HG02981 (cell line): ENCODE data around the gene NANP.

Source experiments
- ATAC-seq: cut with Tn5 transposase; IDR thresholded peaks from one replicate; pipeline ENCODE4 v1.9.1; 2021; ENCODE audit warnings: mild to moderate bottlenecking, moderate library complexity; ENCODE audit not compliant: unreplicated experiment

The NANP gene

DNA sequence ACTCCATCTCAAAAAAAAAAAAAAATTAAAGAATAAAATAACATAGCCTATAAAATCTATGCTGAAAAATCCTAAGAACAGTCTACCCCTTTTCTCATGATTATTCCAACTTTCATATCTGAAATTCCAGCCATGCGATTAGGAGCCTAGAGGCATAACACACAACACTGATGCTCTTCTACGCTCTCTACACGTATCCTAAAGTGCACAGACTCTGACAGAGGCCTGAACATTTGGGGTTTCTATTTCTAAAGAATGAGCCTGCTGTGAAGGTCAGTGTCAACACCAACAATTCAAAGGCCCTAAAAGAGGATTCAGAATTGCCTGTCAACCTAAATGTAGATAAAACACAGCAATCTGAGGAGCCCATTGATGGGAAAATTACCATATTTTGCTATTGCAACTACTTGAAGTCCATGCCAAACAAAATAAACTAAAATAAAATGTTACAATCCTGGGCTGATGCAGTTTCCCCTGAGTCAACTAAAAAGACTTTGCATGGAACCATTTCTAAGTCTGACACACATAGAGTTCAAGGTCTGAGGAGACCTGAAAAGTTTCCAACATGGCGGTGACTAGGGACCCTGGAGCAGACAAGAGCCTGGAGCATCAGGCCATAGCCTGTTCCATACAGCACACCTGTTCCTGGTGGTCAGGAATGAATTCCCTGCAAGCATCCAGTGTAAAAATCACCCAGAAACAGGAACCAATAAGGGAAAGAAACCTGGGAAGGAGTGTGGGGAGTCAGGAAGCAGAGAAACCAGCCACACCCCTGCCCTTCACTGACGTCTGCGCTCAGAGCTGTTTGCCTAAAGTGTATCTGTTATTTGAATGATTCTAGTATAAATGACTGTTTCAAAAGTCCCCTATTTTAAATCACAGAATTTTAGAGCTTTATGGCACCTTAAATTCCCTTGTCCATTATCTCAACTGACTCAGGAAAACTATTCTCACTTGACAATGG is 50.2 kb downstream of the NANP start:
- no peak for ATAC-seq

DNA sequence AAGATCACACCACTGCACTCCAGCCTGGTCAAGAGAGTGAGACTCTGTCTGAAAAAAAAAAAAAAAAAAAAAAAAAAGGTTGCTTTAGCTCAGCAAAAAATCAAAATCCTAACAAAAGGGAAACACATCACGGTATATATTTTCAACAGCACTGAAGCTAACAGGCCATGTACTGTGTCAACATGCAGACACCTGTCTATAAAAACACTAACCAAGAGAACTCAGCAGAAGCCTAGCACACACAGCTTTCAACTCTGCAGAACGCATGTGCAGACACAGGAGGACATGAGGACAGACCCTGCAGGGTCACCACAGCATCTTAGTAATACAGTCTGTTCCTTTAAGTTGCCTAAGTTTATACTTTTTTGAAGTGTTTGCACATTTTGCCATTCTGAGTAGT is 52.0 kb downstream of the NANP start:
- ATAC-seq, result no peak

DNA sequence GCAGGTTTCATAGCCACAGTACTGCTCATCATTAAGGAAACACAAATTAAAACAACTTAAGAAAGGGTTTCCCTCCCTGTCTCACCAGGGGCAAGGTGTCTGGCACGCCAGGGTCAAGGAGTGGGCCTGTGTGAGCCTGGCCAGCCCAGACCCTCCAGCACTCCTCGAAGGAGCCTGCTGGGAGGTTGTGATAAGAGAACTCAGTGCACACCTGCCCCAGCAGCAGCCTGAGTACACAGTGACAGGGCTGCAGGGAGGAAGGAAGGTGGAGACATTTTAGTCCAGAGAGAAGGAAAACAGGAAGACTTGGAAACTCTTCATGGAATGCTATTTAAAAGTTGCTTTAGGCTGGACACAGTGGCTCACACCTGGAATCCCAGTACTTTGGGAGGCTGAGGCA is 52.6 kb downstream of the NANP start:
- ATAC-seq, result no peak

DNA sequence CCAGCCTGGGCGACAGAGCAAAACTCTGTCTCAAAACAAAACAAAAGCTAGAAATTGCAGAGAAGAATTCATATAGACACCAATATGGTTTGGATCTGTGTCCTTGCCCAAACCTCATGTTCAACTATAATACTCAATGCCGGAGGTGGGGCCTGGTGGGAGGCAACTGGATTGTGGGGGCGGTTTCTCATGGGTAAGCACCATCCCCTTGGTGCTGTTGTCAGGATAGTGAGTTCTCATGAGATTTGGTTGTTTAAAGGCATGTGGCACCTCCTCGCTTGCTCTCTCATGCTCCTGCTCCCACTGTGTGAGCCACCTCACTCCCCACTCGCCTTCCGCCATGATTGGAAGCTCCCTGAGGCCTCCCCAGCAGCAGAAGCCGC is 53.7 kb downstream of the NANP start:
- no peak for ATAC-seq

DNA sequence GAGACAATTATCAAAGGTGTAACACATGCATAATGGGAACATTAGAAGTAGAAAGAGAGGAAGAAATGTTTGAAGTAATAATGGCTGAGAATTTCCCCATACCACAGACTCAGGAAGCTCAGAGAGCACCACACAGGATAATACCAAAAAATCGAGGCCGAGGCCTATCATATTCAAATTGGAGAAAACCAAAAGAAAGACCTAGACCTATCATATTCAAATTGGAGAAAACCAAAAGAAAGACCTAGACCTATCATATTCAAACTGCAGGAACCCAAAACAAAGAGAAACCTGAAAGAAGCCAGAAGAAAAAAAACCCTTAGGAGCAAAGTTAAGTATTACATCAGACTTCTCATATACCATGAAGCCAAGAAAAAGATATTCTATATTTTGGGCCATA is 56.5 kb downstream of the NANP start:
- no peak for ATAC-seq

DNA sequence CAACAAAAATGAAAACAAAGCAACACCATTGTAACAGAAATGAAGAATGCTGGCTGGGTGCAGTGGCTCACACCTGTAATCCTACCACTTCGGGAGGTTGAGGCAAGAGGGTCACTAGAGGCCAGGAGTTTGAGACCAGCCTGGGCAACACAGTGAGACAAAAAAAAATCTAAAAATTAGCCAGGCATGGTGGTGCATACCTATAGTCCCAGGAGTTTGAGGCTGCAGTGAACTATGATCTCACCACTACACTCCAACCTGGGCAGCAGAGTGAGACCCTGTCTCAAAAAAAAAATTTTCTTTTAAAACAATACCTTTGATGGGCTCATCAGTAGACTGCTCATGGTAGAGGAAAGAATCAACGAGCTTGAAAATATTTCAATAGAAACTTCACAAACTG is 57.0 kb downstream of the NANP start:
- ATAC-seq, result no peak

DNA sequence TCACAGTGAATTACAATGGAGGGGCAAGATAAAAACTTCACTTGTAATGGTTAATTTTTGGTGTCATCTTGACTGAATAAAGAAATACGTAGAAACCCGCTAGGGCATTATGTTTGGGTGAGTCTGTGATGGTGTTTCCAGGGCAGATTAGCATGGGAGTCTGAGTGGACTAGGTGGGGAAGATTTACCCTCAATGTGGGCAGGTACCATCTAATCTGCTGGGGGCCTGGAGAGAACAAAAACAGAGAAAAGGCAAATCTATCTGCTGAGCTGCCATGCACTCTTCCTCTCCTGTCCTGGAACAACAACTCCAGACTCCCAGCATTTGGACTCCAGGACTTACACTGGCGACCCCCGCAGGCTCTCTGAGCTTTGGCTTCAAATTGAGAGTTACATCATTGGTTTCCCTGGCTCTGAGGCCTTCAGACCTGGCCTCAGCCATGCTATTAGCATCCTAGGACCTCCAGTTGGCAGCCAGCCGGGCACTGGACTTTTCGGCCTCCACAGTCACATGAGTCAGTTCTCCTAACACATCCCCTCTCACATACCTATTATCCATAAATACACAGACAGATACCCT is 58.1 kb downstream of the NANP start:
- no peak for ATAC-seq

DNA sequence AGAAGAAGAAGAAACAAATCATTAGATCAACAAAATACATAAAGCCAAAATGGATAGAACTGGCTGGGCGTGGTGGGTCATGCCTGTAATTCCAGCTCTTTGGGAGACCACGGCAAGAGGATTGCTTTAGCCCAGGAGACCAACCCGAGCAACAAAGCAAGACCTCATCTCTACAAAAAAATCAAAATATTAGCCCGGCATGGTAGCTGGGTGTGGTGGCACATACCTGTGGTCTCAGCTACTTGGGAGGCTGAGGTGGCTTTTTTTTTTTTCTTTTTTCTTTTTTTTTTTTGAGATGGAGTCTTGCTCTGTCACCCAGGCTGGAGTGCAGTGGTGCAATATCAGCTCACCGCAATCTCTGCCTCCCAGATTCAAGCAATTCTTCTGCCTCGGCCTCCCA is 59.9 kb downstream of the NANP start:
- no peak for ATAC-seq

DNA sequence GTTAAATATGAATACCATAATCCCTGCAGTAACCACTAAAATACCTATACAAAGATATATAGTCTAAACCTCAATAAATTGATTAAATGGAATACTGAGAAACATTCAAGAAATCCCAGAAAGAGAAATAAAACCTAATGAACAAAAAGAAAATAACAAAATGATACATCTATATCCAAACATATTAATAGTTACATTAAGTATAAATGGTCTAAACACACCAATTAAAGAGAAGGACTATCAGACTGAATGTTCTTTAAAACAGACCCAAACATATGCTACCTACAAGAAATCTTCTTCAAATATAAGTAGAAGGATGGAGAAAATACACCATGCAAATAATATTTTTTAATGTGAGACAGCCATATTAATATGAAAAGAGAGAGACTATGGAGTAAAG is 60.5 kb downstream of the NANP start:
- ATAC-seq, result no peak
